Stimulated activated CD4-positive, alpha-beta T cell treated with anti-CD3 and anti-CD28 coated beads, Interleukin-2, amount 100 ng/mL, for 48 hours (primary cell): Measurements from ENCODE around the gene PLCB1.
"Not testable (repeated sequence)": the region's sequence is repeated elsewhere in the genome, so short reads cannot be mapped to it uniquely, and the experiment has no call there.

Experiments
- DNase-seq, 2 donors: peaks; one replicate each; pipeline ENCODE4 v3.0.0-alpha.2; 2020

Gene PLCB1

DNA sequence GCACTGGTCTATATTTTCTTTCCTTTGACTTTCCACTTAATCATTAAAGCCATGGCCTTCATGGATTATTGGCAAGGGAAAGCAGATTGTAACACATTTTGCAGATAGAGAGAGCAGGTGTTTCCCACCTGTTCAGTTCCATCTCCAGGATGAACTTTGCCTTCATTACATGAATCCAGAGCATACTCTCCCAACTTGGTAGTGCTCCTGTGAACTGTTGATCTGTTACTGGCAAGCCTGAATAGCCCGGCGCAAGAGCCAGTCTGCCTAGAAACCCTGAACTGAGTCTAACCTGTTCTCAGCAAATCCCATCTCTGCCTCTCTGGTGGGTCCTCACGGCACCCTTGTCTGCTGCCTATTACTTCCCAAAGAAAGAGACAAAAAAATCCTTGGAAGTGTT lies 210.3 kb downstream of the PLCB1 start:
- no peak for DNase-seq

DNA sequence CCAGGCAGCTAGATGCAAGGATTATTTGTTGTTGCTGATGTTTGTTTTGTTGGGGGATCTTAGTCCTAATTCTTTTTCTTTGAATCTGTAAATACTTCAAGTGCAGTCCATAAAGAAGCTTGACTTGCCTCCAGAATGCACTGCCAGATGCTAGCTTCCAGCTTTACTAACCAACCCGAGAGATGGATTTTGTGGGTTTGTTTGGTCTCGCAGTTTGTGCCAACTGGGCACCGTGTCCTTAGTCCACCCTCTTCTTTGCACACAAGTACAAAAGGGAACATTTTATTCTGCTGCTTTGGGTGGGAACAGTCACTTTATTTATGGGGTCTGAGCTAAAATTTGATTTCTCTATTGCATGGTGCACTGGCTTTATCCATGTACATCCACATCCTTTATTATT lies 212.0 kb downstream of the PLCB1 start:
- DNase-seq, result no peak

- no peak for DNase-seq
These were observed 212.6 kb downstream of the PLCB1 start for GRCh38 chr20:8344631-8345030.

- DNase-seq, result no peak
These were observed 214.7 kb downstream of the PLCB1 start for GRCh38 chr20:8346700-8347270.

GRCh38 chr20:8350225-8350624 lies 218.2 kb downstream of the PLCB1 start:
- not testable (repeated sequence) for DNase-seq

- DNase-seq, result no peak
These were observed 220.4 kb downstream of the PLCB1 start for GRCh38 chr20:8352486-8352885.

DNA sequence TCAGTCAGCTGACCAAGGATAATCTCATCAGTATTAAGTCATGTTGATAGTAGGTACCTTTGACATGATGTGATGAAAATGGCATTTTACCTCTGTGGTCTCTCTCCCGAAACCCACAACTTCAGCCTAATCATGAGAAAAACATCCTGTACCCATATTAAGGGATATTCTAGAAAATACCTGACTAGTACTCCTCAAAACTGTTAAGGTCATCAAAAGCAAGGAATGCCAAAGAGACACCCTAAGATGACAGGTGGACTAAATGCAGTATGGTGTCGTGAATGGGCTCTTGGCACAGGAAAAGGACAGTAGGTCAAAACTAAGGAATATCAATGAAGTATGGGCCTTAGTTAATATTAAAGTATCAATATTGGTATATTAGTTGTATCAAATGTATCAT lies 221.4 kb downstream of the PLCB1 start:
- DNase-seq, result no peak

DNA sequence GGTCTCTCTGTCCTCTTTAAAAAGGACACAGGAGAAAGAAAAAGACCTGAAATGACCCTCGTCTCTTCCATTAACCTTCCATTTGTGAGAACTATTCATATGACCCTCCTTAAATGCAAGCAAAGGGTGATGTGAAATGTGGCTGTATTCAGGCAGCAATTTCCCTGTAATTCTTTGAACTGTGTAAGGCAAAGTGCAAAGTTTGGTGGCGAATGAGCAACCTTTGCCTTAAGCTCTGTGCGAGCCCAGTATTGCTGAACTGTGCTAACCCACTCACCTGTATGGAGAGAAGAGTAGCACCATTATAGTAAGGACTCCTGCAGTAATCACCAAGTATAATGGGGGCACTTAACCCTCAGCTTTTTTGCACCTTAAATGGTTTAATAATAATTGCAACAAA lies 223.4 kb downstream of the PLCB1 start:
- no peak for DNase-seq

GRCh38 chr20:8356806-8357205 lies 224.7 kb downstream of the PLCB1 start:
- DNase-seq, result no peak

- DNase-seq, result no peak
These were observed 225.6 kb downstream of the PLCB1 start for GRCh38 chr20:8357703-8358102.

GRCh38 chr20:8360035-8360434 lies 228.0 kb downstream of the PLCB1 start:
- DNase-seq, result no peak

GRCh38 chr20:8361006-8361652 lies 229.1 kb downstream of the PLCB1 start:
- no peak for DNase-seq

GRCh38 chr20:8361779-8362178 lies 229.7 kb downstream of the PLCB1 start:
- no peak for DNase-seq

- DNase-seq, result no peak
These were observed 230.4 kb downstream of the PLCB1 start for GRCh38 chr20:8362457-8362856.

GRCh38 chr20:8363970-8364733 lies 232.1 kb downstream of the PLCB1 start:
- no peak for DNase-seq

GRCh38 chr20:8364734-8365078 lies 232.6 kb downstream of the PLCB1 start:
- DNase-seq, result no peak

GRCh38 chr20:8365634-8366033 lies 233.6 kb downstream of the PLCB1 start:
- DNase-seq, result no peak

DNA sequence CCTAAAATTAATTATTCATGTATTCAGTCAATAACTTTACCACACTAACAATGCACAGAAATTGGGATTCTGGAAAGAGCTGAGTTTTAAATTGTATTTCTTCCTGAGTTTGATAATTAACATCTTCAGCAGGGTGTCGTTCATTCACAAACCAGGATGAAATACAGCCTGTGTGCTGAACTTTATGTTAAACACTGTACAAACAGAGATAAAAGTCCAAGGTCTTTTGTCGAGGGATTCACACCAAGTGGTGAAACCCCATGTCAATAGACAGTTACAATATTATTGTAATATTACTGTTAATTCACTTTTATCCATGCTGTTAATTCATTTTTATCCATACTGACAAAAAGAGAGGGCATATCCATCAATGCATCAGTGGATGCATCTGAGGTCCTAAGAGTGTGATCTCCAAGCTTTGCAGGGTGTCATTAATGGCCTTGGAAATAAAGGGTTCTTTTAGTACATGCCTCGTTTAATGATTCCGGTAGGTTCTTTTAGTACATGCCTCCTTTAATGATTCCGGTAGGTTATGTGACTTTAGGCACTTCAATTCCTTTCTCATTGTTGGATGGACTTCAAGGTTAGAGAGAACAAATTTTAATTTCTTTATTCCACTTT lies 234.3 kb downstream of the PLCB1 start:
- no peak for DNase-seq

- DNase-seq, result no peak
These were observed 235.6 kb downstream of the PLCB1 start for GRCh38 chr20:8367689-8368088.

DNA sequence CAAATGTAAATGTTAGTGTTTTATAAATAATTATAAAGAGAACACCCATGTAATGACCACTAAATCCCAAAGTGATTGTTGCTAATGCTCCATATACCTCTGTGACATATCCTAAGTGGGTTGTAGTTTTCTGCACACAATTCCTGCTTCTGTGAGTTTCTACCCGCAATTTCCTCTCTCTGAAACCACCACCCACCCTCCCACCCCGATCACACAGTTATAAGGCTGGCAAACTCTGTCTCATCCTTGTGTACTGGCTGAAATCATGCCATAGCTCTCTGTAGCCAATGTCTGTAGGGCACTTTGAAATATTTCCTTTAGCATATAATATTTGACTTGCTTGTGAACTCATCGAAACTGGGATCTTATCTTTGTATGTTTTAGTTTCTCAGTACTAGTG lies 236.6 kb downstream of the PLCB1 start:
- no peak for DNase-seq

DNA sequence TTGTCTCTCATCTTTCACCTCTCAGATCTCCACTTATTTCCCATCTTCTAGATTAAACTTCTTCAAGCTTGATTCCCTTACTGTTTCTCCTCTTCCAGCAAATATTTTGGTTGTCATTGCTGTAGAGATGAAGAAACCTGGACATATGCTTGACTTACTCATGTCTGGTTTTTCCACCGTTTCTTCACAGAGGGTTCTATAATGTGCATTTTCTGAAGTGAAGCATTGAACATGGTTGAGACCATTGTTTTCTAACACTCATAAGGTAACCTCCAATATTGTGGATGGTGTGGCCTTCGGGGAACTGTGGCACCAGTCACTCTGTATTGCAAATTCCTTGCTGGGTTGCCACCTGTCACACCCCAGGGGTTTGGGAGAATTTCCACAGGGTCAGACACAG lies 237.2 kb downstream of the PLCB1 start:
- no peak for DNase-seq

- DNase-seq, result no peak
These were observed 238.7 kb downstream of the PLCB1 start for GRCh38 chr20:8370774-8371173.

DNA sequence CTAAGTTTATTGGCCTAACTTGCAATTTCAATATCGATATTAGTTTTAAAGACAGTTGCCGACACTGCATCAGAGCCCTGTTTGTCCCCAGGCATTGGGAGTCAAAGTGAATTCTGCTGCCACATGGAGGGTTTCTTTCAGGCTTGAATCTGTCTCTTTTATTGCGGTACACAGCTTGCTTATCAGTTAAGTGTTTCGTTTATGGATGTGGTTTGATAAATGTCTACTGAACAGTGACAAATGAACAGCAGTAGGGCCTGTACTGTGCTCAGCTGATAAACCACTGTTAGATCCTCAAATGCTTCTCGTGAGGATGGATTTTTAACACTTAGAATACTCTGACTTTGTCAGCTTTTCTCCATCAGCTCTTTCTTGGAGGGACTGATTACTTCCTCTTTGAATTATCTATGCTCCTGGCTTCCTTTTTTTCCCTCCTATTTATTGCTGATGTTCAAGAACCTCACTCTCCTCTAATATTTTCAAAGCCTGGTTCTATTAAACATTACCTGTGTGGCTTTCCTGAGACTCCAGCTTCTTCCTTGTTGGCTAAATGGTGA lies 240.8 kb downstream of the PLCB1 start:
- DNase-seq, result no peak

DNA sequence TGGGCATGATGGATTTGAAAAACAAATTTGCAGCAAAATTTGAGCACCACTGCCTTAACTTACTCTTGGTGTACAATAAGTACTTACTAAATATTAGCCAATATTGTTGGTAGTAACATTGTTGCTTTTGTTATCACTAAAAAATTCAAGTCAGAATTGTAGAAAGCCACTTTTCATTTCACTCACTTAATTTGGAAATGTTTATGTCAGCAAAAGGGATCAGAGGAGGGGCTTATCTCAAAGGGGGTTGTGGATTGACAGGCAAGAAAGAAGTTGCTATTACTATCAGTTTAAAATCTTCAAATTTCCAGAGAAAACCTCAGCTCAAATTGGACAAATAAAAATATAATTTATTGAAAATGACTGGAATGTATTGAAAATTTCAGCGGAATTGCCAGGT lies 241.5 kb downstream of the PLCB1 start:
- no peak for DNase-seq
